Middle frontal gyrus (tissue), 1 donor: ENCODE results near the gene IL1RAPL2.
A peak's percentile ranks its signal among the peaks of the same experiment; 100 is the strongest.
"Not testable (repeated sequence)": the region's sequence is repeated elsewhere in the genome, so short reads cannot be mapped to it uniquely, and the experiment has no call there.

ENCODE experiments used
- DNase-seq: peaks from one replicate; pipeline ENCODE4 v3.0.0-alpha.2; 2015; ENCODE audit warnings: low spot score; ENCODE audit errors: extremely low spot score

IL1RAPL2 gene

DNA sequence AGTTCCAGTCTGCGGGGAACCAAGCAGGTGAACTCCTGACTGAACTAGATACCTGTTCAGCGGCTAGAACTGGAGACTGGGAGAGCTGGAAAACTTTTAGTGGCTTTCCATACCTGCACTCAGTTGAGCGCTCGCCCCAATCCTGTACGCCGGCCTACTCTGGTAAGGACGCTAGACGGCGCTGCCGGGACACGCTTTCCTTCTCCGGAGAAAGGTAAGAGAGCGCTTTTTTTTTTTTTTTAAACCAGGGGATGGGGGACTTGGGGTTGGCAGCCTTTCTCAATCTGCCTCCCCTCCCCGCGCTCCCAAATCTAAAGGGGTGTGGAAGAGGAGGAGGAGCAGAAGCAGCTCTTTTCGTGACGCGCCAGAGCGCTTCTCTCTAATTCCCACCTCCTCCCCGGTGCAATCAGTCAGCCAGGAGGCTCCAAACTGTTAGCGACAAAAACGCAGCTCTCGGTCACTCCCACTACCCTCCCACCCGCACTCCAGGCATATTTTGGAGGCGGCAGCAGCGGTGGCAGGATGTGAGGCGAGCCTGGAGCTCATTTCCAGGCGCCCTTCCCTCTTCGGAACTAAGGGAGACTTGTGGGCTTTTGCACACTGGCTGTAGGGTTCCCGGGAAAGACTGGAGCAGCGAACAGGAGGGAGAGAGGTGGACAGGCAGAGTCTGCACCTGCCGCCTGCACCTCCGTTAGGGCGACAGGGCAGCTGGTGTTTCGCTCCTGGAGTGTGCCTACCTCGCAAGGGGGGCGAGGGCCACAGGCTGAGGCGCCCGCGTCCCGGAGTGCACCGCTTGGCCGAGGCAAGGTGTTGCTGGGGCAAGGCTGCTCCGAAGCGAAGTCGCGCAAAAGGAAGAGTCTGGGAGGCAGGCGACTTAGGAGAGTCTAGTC, at the start of gene IL1RAPL2:
Gene IL1RAPL2 (plus strand): TSS at position 409 of the 890 bp plus-strand sequence.
- DNase-seq = peak; percentile 4

DNA sequence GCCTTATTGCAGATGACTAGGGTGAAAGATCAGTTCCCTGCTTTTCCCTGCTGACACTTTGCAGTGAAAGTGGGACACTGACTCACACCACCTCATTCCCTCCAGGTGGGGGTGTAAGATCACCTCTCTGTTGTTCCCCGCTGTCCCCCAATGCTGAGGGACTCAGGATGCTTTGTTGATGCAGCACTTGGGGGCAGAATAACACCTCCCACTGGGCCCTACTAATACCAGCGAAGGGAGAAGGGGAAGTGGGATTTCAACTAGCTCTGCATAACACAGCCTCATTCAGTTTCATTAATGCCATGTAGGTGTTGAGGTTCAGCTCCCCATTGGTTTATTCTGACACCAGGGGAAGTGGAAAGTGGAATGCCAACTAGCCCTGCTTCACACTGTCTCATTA, 43.6 kb upstream of the IL1RAPL2 start:
- no peak for DNase-seq

DNA sequence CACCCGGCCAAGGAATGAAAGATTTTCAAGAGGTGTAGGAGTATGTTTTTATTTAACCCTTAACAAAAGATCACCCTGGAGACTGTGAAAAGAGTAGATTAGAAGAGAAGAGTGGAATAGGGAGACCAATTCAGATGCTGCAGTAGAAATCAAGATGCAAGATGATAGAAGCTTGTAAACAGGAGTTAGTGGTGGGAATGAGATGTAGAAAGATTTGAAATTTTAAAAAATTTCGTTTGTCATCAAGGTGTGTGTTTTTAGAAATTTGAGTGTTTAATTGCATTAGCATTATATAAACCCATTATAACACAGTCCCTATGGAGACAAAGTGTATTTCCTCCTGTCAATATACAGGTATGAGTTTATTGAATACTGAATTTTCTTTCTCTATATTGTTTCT, 42.1 kb upstream of the IL1RAPL2 start:
- no peak for DNase-seq

DNA sequence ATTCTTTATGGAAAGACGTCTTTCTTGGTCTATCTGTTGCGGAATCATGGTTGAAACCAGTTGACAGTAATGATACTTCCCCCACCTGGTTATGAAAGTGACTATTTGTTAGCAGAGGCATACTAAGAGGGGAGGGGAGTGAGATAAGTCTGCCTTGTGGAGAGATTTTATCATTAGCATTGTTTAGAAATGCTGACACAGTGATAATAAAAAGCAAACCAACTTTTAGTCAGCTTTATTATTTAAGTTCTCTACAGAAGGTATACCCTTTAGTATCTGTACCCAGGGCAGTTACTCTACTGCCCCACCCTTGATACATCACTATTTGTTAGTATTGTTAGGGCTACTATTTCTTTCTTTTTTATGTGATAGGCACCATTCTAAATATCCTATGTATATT, 26.9 kb upstream of the IL1RAPL2 start:
- no peak for DNase-seq

DNA sequence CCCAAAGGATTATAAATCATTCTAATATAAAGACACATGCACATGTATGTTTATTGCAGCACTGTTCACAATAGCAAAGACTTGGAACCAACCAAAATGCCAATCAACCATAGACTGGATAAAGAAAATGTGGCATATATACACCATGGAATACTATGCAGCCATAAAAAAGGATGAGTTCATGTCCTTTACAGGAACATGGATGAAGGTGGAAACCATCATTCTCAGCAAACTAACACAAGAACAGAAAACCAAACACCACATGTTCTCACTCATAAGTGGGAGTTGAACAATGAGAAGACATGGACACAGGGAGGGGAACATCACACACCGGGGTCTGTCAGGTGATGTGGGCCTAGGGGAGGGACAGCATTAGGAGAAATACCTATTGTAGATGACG, 23.6 kb upstream of the IL1RAPL2 start:
- DNase-seq = not testable (repeated sequence)

DNA sequence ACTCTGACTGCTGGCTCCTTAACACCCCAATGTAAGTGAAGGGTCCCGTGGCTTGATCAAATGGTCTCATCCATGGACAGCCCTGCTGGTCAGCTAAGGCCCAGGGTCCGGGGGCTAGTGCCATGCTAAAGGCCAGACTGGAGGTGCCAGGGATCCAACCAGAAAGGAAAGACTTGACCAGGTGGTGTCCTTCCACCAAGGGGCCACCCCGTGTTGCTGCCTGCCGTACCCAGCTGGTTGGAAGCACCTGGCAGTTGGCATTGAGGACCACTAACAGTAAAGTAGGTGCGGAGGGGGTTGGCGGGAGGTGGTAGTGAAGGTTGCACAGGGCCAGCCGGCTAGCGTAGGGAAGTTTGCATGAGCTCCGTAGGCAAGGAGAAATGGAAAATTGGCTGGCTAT, 1.7 kb upstream of the IL1RAPL2 start:
- DNase-seq = no peak

DNA sequence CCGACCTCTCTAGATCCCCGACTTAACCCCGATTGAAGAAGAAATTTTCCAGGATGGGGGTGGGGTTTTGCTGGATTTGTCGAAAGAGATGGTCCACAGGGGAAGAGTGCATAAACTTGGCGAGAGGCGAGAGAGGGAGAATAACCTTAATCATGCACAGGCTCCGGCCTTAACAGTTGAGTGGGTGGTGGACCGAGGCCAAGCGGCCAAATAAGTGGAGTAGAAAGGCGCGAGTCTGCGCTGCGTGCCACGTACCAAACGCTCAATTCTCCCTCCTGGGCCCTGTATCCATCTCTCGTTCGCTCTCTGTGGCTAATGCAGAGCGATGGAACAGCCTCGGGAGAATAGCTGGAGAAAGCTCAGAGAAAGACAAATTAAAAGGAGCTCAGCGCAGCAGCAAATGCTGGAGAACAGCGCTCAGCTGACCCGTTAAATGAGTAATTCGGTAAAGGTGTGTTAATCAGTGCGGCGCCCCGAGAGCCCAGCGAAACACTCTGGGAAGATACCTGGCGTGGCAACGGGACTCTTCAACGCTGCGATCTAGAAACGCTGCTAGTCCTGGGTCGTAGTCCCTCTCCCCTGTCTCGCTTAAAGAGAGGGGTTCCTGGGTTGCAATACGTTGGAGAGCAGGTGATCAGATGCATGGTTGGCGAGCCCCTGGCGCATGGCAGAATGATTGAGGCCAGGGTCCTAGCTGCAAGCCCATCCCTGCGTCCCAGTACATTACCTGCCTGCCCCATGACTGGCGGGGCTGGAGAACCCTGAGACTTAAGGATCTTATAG, 887 bp upstream of the IL1RAPL2 start:
- no peak for DNase-seq

DNA sequence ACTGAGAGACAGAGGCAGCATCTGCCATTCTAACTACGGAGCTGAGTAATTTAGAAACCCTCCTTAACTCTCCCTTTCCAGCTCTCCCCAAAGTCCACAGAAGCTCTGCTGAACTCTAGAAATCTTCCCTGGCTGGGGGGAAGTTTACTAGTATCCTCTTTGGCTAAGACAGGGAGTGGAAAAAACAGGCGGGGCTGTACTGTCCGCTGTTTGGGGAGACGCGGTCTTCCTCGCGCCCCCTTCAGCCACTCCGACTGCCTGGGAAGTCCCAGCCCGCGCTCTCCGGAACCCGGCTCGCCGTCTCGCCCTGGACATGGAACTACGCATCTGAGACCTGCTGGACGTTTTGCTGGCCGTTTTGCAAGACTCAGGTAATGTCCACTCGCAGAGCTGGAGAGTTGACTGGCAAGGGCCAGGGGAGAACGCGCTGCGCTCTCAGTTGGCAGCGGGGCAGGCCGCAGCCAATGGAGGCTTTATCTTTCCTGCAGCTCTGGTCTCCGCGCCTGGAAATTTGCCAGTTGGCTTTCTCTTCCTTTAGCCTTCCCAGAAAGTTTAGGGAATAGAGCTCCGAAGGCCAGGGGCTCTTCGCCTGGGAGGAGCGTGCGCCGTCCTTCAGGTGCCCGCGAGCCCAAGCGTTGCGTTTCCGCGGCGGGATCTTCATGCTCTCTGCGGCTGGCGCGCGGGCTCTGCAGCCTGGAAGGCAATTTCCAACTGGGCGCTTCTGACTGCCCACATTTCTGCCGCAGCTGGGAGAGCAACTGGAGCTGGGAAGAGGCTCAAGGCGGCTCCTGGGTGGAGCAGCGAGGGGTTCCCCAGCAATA, 892 bp downstream of the IL1RAPL2 start:
- no peak for DNase-seq

DNA sequence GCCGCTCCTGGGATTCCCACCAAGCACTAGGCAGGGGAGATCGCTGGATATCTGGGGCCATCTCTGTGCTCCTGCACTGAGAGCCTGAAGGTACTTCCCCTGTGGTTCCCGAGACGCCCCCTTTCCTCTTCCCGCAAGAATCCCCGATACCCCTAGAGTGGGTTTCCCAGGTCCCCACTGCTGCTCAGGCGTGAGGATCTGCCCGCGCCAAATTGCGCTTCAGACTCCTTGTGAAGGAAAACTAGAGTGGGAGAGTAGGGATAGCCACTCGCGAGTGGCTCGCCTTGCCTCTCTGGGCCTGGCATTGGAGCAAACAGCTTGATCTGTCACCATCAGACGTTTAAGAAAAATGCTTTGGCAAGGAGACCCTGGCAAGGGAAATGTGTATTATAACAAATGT, 1.5 kb downstream of the IL1RAPL2 start:
- no peak for DNase-seq

DNA sequence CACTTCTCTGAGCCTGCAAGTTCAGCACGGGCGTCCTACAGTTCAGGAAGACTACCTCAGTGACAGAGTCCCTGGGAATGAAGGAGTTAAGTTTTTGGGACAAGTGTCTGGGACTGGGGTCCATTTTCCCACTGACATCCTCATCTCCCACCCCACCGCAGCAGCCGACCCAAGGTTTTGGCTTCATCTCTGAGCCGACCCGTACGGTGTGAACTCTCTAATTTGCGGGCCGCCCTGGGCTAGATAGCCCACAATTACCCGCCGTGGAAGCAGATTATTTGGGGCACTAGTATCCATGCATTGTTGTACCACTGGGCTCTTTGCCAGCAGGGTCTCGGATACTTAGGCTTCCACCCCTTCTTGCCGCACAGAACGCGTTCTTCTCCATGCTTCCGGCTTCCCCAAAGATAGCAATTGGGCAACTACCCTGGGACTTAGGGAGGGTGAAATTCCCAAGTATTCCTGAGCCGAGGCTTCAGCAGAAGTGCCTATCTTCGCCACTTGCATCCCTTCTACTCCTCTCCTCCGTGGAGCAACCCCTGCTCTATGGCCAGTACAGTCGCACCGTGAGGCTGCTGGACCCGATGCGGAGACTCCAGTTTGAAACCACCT, 2.4 kb downstream of the IL1RAPL2 start:
- DNase-seq = no peak

DNA sequence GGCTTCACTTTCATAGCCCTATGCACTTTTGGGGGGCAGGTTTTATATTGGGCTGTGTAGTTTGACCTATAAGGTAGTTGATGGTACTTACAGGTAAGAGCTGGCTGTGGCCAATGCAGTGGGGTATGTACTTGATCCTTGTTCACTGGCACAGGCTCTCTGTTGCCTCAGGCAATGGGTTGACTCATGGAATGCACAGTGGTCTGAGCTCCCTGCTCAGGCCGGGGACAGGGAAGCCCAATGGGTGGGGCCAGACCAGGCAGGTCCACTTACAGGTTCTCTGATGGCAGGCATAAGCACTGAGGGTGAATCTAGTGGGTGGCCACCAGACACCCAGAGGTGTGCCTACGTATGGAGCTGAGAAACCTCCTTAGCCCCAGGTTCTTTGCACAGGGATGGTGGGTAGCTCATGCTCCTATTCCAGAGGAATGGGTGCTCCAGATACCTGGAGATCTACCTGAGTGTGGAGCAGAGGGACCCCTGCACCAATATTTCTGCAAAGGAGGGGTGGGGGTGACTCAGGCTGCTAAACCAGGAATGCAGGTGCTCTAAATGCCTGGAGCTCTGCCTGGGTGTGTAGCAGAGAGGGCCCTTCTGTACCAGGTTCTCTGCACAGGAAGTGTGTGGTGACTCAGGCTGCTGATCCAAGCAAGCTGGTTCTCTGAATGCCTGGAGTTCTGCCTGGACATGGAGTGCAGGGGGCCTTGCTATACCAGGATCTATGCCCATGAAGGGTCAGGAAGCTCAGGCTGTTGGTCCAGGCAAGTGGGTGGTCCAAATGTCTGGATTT, 52.3 kb downstream of the IL1RAPL2 start:
- no peak for DNase-seq

DNA sequence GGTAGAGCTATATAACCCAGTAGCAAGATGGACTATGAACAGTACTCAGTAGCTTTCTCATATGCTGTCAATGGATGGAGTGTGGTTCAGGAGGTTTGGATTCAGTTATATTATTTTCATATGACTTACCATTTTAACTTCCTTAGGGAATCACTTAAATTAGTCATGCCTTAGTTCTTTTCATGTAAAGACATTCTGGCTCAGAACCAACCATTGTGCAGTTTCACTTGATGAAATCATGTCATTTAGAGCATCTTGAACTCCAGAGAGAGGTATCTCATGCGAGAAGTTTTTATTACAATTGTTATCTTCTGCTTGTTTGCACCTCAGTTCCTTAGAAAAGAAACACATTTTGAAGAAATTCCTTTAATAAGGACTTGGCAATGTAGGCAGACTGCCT, 55.8 kb downstream of the IL1RAPL2 start:
- DNase-seq = no peak

DNA sequence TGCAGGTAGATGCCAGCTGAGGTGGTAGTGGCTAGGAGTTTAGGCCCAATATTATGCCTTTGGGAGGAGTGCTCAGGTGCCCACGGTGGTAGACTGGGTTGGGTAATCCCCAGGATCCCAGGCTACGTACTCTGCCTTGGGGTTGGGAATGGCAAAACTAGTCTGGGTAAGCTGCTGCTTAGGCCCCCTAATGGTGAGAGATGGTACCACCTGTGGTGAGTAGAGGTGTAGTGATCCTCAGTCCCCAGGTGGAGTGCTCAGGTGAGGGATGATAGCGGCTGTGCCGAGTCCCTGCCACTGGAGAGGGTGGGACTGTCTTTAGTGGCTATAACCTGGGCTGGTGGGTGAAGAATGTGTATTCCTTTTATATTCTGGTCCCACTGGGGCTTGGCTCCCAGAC, 75.2 kb downstream of the IL1RAPL2 start:
- no peak for DNase-seq

DNA sequence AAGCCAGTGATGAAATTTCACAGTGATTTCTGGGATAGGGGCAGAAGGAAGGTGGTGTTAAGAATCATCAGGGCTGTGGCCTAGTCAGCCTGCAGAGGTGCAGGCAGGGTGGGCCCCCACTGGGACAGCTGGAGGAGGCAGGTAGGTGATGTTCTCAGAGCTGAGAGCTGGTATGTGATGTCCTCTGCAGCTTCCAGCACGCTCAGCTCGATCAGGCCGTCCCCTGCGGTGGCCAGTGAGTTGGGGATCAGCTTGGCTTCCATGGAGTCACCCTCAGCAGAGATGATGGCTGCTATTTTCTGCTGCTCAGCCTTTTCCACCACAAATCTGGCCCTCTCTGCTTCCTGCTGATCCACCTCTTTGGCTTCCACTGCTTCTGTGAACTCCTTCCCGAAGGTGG, 81.1 kb downstream of the IL1RAPL2 start:
- no peak for DNase-seq

DNA sequence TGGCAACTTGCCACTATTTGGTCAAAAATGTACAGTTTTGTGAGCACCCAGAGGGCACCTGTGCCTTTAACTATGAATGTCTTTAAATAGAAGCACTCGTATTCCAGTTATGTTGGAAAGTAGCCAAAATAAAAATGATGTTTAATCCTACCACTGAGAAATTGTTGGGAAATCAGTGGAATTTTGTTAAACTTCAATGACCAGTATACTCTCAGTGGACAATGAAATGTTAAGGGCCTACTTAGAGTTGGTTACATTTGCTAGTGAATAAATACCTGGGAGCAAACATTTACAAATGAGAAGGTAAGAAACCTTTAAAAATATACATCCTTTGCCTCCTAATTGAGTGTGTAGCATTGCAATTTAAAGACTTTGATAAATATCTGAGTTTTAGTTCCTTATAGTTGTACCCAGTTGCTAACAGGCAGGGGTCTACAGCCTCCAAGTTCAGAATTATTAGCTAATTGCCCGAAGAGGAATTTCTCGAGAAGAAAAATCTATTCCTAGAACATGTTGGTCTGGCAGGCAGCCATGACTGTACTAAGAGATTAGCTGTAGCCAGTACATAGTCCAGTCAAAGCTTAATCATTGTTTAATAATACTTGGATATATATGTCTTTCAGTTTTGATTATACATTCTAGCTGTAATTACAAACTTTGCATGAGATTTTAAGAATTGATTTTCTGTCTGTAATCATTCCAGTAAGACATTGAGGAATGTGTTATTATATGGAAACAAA, 93.2 kb downstream of the IL1RAPL2 start:
- no peak for DNase-seq

DNA sequence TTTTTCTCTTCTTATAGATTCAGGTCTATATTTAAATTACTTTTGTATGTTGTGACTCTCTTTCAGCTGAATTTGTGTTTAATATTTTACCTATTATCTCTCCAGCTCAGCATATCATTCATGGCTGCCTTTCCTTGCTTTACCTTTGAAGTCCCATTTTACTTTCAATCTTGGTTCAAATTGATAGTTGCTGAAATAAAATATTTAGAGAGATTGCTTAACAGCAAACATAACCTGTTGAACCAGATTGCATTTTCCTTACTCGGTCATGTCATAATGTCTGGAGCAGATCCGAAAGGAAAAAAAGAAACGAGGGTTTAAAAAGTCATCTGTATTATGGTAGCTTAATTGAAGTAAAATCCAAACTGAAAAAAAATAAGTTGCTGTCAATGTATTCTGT, 94.1 kb downstream of the IL1RAPL2 start:
- no peak for DNase-seq

DNA sequence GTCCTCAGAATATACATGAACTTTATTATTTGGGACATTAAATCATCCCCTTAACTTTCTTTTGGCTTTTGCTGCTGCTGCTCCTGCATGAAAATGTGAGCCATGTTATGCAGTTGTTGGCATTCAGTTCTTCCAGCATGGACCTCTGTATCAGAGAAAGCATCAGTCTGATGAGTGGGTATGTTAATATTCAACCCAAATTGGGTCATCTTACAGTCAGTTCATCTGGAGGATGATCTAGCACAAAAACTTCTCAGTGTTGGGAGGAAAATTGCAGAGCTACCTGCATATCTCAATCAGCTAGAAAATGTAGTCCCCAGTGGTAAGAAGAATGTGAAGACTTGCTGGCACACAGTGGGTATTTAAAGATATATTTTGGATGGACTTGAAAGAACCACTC, 96.7 kb downstream of the IL1RAPL2 start:
- DNase-seq = no peak

DNA sequence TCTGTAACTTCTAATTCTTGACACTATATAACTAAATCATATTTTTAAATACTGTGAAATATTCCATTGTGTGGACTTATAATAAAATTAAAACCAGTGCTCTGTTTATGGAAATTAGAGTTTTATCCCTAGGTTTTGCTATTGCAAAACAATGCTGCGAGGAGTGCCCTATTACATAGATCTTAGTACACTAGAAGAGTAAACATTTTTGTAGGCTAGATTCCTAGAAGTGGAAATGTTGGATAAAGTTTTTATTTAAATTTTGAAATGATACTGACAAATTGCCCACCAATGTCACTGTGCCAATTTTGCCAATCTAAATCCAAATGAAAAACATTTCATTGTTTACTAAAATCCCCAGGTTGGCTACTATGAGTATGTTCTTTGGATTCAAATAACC, 99.7 kb downstream of the IL1RAPL2 start:
- no peak for DNase-seq

DNA sequence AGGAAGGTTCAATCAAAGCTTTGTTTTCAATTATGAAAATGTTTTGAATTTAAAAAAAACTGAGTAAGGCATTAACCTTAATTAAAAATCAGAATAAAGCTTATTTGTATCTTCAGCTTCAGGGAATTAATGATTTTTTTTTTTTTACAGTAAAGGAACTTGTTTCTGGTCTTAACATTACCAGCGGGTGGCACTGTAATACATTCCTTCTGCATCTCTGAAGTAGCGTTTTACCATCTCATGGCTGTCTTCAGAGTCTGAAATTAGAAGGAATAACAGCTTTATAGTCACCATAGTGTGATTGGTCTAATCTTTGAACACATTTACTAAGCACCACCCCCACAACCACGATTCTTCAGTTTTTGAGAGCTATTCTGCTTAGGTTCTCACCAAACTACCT, 102.6 kb downstream of the IL1RAPL2 start:
- no peak for DNase-seq

DNA sequence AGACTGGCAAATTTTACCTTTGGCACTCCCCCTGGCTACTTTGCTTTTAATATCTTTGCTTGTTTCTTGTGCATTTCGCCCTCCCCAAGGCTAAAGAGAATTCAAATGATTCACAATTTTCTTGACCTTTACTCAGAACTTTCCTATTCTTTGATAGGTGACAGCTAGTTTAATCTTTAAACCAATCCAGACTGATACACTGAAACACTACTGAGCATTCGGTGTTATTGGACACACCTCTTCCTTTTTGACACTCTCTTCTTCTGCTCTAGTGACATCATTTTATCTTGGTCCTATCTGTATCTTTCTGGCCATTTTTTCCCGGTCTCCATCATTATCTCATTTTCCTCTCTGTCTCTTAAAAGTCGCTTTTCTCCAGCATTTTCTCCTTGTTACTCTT, 103.1 kb downstream of the IL1RAPL2 start:
- no peak for DNase-seq
